Measurements from ENCODE around the gene MLH1.

DNA sequence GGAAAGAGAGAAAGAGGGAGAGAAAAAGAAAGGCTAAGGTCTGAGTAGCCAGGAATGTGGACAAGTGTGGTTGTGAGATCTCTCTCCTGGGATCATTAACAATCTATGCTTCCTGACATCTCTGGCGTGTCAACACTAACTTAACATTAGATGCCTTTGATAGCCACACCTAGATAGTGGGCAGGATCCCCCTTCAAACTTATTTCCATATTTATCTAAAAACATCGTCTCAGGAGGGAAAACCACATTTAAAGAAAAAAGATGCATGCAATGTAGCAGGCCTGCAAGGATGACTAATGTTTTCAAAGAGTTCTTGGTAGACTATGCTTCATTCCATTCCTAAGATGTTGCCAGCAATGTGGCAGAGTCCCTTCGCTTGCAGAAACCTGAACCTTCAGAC lies 80.9 kb downstream of the MLH1 start:
- TF ChIP-seq, protein P1, sequence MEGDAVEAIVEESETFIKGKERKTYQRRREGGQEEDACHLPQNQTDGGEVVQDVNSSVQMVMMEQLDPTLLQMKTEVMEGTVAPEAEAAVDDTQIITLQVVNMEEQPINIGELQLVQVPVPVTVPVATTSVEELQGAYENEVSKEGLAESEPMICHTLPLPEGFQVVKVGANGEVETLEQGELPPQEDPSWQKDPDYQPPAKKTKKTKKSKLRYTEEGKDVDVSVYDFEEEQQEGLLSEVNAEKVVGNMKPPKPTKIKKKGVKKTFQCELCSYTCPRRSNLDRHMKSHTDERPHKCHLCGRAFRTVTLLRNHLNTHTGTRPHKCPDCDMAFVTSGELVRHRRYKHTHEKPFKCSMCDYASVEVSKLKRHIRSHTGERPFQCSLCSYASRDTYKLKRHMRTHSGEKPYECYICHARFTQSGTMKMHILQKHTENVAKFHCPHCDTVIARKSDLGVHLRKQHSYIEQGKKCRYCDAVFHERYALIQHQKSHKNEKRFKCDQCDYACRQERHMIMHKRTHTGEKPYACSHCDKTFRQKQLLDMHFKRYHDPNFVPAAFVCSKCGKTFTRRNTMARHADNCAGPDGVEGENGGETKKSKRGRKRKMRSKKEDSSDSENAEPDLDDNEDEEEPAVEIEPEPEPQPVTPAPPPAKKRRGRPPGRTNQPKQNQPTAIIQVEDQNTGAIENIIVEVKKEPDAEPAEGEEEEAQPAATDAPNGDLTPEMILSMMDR (IDR thresholded peaks at IDR 0.05): no peak
- no peak for TF ChIP-seq POLR2A (IDR thresholded peaks at IDR 0.05)

Data from transverse colon (tissue), 3 donors.